NCI-H2196 treated with DMSO at 0.1 percent for 48 hours (cell line): ENCODE data around the gene SFMBT1.

Experiments used
- DNase-seq: peaks from one replicate; lab custom pipeline; 2025; ENCODE audit not compliant: unreplicated experiment; lab: John Stamatoyannopoulos, UW

The SFMBT1 gene

DNA sequence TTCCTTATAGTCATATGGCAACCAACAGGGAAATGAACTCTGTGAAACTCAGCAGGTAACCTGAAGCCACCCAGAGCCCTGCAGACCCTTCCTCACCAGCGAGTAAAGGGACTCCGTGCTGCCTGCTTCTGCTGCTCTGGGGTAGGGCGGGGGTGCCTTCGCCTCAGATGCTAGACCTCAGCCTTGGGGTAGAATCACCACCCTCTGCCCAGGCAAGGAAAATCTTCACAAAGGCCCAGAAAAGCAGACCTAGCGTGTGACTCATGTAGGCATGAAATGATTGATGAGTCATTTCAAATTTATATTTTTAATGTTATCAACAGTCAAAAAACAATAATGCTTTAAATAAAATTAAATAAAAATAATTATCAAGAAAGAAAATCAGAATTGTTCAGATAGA lies 155.1 kb downstream of the SFMBT1 start:
- DNase-seq = no peak

DNA sequence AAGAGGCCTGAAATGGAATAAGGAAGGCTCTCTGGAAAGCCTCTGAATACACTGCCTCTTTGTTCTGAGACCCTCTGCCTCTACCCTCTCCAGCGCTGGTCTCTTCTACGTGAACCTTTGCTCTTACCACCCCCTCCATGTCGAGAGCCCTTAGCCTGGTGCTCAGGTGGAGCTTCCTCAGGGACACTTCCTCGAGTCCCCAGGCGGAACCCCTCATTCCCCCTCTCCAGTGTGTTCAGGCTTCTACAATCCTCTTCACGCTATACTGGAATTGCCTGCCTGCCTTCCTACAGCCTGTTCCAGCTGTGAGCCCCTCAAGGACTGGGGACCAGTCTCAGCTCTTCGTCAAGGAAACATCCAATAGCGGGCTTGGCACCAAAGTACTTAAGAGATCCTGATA lies 156.0 kb downstream of the SFMBT1 start:
- DNase-seq = no peak

GRCh38 chr3:52887166-52887565 lies 158.7 kb downstream of the SFMBT1 start:
- DNase-seq = no peak

DNA sequence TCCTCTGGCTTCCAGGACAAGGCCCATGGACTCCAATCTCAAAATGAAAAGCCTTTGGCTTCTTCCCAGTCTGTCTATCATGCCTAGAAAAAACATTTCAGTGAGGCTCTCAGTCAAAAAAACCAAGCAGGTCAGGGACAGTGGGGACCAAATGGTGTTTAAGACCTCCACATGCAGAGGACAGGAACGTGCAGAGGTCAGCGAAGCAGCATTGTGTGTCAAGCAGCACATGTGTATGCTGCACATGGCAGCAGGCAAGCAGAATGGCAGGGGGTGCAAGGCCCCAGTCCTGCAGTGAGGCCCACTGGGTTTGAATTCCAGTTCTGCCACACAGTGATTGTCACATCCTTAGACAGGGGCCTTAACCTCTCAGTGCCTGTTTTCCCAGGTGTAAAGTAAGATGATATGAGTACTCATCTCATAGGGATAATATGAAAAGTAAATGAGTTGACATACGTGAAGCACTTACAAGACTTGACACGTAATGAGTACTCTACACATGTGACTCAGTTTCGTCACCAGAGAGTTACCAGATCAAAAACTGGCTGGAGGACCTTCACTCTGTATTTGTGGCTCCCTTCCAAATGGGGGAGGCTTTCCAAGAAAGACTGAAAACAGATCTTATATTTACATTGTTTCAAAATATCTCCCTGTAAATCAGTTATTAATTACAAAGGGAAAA lies 159.7 kb downstream of the SFMBT1 start:
- DNase-seq = no peak

DNA sequence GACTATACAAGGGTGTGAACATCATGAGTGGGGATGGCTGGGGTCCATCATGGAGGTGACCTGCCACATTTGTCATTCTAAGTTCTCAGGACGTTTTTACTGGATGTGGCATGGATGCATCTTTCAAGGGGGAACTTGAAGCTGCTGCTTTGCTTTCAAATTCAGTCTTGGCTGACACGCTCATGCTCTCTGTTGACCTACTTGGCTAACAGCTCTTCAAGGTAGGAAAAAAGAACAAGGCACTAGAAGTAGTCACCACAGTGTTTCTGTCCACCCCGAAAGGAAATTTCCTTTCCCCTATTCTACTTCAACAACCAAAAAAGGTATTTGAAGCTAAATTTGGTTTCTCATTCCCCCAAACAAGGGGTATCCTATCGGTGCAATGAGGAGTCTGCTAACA lies 163.5 kb downstream of the SFMBT1 start:
- DNase-seq = no peak

- DNase-seq = no peak
These were observed 164.0 kb downstream of the SFMBT1 start for GRCh38 chr3:52881871-52882270.

DNA sequence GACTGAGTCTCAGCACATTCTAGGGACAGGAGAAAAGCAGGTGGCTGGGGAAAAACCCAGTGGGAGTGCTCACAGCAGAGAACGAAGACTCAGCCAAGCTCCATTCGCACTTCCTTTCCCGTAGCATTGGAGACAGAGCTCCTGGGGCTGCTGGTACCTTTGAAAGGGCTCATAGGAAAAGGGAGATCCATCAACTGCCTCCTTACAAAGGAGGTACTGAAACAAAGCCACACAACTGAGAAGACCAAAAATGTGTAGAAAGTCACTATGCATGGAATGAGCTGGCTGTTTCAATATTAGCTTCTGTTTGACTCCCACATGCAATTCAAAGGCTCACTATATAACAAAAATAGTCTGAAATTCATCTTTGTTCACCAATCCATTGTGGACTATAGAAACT lies 165.4 kb downstream of the SFMBT1 start:
- DNase-seq = no peak

- DNase-seq = no peak
These were observed 165.8 kb downstream of the SFMBT1 start for GRCh38 chr3:52880047-52880446.

DNA sequence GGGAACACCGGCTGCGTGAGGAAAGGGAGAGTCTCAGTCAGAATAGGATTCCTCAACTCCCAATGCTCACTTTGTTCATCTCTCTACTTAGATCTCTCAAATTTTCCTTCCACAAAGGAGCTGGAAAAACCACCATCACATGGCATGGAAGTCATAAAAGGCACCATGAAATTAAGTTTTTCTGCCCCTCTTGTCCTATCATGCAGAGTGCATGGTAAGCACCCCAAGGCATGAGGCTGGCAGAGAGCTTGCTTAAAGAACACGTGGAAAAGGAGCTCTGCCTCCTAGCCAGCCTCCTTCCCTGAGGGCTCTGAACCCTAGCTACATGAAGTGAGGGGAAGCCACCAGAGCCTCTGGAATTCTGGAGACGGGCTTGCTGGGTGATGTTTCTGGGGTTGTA lies 166.3 kb downstream of the SFMBT1 start:
- no peak for DNase-seq

GRCh38 chr3:52879090-52879489 lies 166.8 kb downstream of the SFMBT1 start:
- DNase-seq = no peak

DNA sequence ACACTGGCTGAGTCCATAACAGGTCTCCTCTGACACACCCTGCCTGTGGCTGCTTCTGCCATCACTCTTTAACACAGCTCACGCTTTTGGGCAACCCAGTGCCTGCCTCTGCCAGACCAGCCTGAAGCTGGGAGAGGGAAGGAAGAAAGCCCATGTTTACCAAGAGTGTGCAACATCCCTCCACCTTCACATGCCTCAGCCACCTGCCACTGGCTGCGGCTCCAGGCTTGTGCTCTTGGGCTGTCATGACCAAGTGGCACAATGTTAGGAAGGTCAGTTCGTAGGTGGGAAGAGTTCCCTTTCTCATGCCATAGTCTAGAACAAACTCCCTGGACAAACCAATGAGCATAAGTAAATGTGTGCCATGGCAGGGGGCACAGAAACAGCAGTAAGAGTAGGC lies 168.8 kb downstream of the SFMBT1 start:
- no peak for DNase-seq

- DNase-seq = no peak
These were observed 170.8 kb downstream of the SFMBT1 start for GRCh38 chr3:52874864-52875587.

DNA sequence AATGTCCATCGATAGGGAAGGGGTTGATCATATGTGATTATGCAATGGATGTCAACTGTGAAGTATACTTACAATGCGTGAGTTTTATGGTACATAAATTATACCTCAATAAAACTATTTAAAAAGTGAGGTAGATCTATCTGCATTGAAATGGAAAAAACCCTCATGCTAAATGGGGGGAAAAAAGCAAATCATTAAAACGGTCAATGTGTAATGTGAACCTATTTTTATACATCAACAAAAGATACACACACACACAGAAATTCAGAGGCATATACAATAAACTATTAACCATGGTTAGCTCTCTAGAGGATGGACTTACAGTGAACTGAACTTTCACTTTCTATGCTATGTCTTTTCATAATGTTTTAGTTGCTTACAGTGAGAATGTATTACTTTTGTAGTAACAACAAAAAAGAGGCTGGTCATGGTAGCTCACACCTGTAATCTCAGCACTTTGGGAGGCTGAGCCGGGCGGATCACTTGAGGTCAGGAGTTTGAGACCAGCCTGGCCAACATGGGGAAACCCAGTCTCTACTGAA lies 171.6 kb downstream of the SFMBT1 start:
- DNase-seq = no peak

GRCh38 chr3:52873433-52874159 lies 172.3 kb downstream of the SFMBT1 start:
- no peak for DNase-seq

DNA sequence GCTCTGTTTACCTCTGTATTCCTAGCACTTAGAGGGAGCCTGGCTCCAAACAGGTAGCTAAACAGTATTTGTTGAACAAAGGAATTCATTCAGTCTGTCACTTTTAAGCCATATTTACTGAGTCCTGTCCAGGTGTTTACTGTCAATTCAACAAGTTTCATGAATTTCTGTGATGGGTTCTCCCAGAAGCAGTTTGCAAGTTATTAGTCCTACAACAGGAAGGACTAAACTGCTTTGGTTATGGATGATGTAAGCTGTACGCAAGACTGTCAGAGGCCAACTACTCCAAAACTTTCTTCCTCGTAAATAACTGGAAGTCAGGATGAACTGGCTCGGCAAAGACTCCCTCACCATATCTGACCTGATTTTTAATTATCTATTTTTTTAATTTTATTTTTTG lies 173.6 kb downstream of the SFMBT1 start:
- no peak for DNase-seq

DNA sequence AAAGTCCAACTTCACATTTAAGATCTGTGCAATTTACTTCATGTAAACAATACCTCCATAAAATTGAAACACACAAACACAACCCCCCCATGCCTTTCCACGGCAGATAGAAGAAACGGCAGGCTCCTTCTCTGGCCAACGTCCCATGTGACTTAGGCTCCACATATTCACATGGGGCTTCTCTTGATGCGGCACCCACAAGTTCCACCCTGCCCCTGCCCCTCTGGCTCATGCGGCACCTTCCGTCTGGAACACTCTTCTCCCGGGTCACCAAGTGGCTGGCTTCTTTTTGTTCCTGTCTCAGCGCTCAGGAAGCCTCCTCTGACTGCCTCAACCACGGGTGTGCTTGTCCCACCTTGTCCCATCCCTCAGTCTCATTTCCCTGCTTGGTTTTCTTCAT lies 174.1 kb downstream of the SFMBT1 start:
- no peak for DNase-seq

DNA sequence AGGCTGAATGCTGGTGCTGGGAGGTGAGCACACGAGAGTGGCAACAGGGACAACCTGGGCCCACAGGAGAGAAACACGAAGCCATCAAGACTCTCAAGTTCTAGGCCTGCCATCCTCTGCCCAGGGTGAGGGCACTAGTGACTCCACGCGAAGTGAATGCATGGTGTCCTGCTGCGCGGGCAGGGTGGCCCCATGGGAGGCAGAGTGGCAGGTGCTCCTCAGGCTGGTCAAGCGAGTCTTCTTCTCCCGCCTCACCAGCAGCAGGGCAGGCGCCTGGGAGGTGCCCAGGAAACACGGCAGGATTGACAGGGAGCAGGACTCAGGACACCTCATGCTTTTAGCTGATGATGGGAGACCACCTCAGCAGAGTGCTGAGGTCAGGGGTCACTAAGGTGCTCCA lies 175.4 kb downstream of the SFMBT1 start:
- DNase-seq = no peak

- no peak for DNase-seq
These were observed 179.4 kb downstream of the SFMBT1 start for GRCh38 chr3:52866427-52866826.

DNA sequence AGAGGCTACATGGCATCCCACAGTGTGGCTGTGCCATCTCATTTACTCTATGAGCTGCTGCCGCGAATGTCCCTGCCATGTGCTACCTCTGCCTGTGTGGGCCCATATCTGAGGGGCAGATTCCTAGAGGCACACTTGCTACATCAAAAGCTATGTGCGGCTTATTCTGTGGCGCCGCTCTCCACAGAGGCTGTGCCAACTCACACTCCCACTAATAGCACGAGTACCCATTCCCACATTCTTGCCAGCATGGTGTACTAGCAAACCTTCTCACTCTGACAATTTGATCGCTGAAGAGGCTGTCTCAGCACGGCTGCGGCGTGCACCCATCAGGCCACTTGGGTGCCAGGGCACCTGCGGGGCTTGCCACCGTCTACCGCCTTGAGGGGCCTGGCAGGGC lies 179.9 kb downstream of the SFMBT1 start:
- DNase-seq = no peak

- no peak for DNase-seq
These were observed 185.5 kb downstream of the SFMBT1 start for GRCh38 chr3:52860424-52860768.

DNA sequence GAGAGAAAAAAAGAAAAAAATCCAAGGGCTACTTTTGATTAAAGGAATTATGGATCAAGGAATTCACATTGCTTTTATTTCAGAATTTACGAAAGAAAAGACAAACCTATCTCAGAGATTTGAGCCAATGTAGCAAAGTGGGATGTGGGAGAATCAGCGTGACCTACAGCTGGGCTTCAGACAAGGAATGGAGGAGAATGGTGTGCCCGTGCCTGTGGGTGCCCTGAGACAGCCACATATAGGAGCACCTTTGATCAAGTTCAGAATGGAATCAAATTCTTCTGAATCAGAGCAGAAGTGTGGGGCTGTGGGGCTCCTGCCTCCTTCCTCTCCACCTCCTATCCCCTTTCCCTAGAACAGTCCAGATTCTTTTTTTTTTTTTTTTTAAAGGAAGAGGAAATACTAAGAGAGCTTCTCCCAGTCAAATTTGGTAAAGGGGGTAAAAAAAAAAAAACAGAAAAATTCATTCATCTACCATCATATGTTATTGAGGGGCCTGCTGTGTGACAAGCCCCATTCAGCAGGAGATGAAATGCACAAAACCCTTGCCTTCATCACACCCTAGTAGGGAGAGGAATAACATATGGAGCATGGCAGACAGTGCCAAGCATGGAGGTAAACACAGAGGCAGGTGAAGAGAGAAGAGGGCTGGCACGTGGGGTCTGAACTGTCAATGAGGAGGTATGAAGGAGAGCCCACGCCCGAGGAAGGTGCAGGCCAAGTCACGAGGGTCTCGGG lies 186.0 kb downstream of the SFMBT1 start:
- DNase-seq = no peak
